ENCODE results near the gene LCN10. TPM values are rescaled to one million over a fixed set of nuclear protein-coding genes. Genes with fewer than 3 reads are reported as not detected.

The LCN10 gene
- total RNA-seq, 2 experiments from 2014 or later = not detected

GRCh38 chr9:136718345-136719194 is 24.2 kb downstream of the LCN10 start:
- Mint-ChIP-seq H3K4me3 (no peak overlapping the region), H3K27me3 (peaks cover 16% of the 10 kb centered on the region), H3K27ac (no peak overlapping the region), H3K9me3 (no peaks in the 10 kb centered on the region), H3K4me1 (ENCODE audit: low read depth) (peaks cover 1% of the 10 kb centered on the region), H3K36me3 (ENCODE audit: low read depth) (peaks cover 14% of the 10 kb centered on the region)
- H3K4me3 ChIP-seq (ENCODE audit: low read length) = no peak overlapping the region
- H3K9me3 ChIP-seq (ENCODE audit: control insufficient read depth in 1 of 2, insufficient read depth in 1 of 2, low read length in 2 of 2) = peaks cover 0 to 11% of the 10 kb centered on the region in 2 experiments
- intact Hi-C loops (cut with DNase I, micrococcal nuclease) = no loop called here
- ATAC-seq (ENCODE audit: poor library complexity) (no peak), DNase-seq (peak in 1 of 14 experiments; percentile 34)
- no peak for TF ChIP-seq CTCF (IDR thresholded peaks at IDR 0.05)
- CTCF ChIA-PET = no interaction called here
- H3K4me1 ChIP-seq (ENCODE audit: insufficient read depth, low read length) = peaks cover 10% of the 10 kb centered on the region
- peaks cover 9 to 14% of the 10 kb centered on the region in 2 experiments for H3K27me3 ChIP-seq (ENCODE audit: control insufficient read depth in 1 of 2, insufficient read depth in 2 of 2, low read length in 2 of 2)
- H3K27ac ChIP-seq (ENCODE audit: low read depth in 1 of 2, low read length in 2 of 2) = no peak overlapping the region
- H3K36me3 ChIP-seq (ENCODE audit: insufficient read depth, low read length) = peaks cover 21% of the 10 kb centered on the region
- POLR2A ChIA-PET = no interaction called here

GRCh38 chr9:136717399-136717798 is 25.3 kb downstream of the LCN10 start:
- no peaks in the 10 kb centered on the region for H3K4me1 Mint-ChIP-seq (ENCODE audit: low read depth)
- Histone ChIP-seq H3K27me3 (ENCODE audit: control insufficient read depth in 1 of 2, insufficient read depth in 2 of 2, low read length in 2 of 2) (peaks cover 18 to 24% of the 10 kb centered on the region in 2 experiments), H3K4me3 (ENCODE audit: low read length) (no peak overlapping the region), H3K27ac (ENCODE audit: low read depth in 1 of 2, low read length in 2 of 2) (no peak overlapping the region), H3K4me1 (ENCODE audit: insufficient read depth, low read length) (peaks cover 18% of the 10 kb centered on the region), H3K9me3 (ENCODE audit: control insufficient read depth in 1 of 2, insufficient read depth in 1 of 2, low read length in 2 of 2) (peaks cover 0 to 18% of the 10 kb centered on the region in 2 experiments), H3K36me3 (ENCODE audit: insufficient read depth, low read length) (peaks cover 10% of the 10 kb centered on the region)
- ATAC-seq (ENCODE audit: poor library complexity) (no peak), DNase-seq (peak in 1 of 14 experiments; percentile 21)
- no peak for TF ChIP-seq CTCF (IDR thresholded peaks at IDR 0.05)
- peaks cover 21% of the 10 kb centered on the region for H3K27me3 Mint-ChIP-seq
- ChIA-PET POLR2A (interaction anchor here (1.4 kb wide), 1 partner anchor 11 kb away, joined by 3 read pairs; no protein-coding TSS in a partner anchor), CTCF (no interaction called here)
- H3K36me3 Mint-ChIP-seq (ENCODE audit: low read depth) = peaks cover 6% of the 10 kb centered on the region
- no peak overlapping the region for H3K4me3 Mint-ChIP-seq
- no peaks in the 10 kb centered on the region for H3K9me3 Mint-ChIP-seq
- no peak overlapping the region for H3K27ac Mint-ChIP-seq
- intact Hi-C loops (cut with DNase I, micrococcal nuclease) = no loop called here

GRCh38 chr9:136714893-136715274 is 27.9 kb downstream of the LCN10 start:
- Mint-ChIP-seq H3K4me1 (ENCODE audit: low read depth) (no peaks in the 10 kb centered on the region), H3K4me3 (no peak overlapping the region), H3K27ac (no peak overlapping the region), H3K36me3 (ENCODE audit: low read depth) (no peaks in the 10 kb centered on the region), H3K27me3 (peaks cover 39% of the 10 kb centered on the region), H3K9me3 (no peaks in the 10 kb centered on the region)
- peak in 1 of 14 experiments; percentile 17 for DNase-seq
- intact Hi-C loops (cut with DNase I, micrococcal nuclease) = no loop called here
- Histone ChIP-seq H3K27me3 (ENCODE audit: control insufficient read depth in 1 of 2, insufficient read depth in 2 of 2, low read length in 2 of 2) (peaks cover 35 to 37% of the 10 kb centered on the region in 2 experiments), H3K4me1 (ENCODE audit: insufficient read depth, low read length) (peaks cover 24% of the 10 kb centered on the region), H3K27ac (ENCODE audit: low read depth in 1 of 2, low read length in 2 of 2) (no peak overlapping the region), H3K36me3 (ENCODE audit: insufficient read depth, low read length) (no peaks in the 10 kb centered on the region), H3K4me3 (ENCODE audit: low read length) (no peak overlapping the region), H3K9me3 (ENCODE audit: control insufficient read depth in 1 of 2, insufficient read depth in 1 of 2, low read length in 2 of 2) (peaks cover 0 to 18% of the 10 kb centered on the region in 2 experiments)
- ATAC-seq (ENCODE audit: poor library complexity) = no peak
- POLR2A ChIA-PET = interaction anchor here (2.0 to 2.1 kb wide), 2 partner anchors 8 to 13 kb away, joined by 10 to 12 read pairs; no protein-coding TSS in a partner anchor
- CTCF ChIA-PET = interaction anchor here (1.4 kb wide), 1 partner anchor 12 kb away, joined by 4 read pairs; no protein-coding TSS in a partner anchor
- TF ChIP-seq CTCF (IDR thresholded peaks at IDR 0.05) = no peak

Data from CD4-positive, alpha-beta T cell (primary cell).